GM18519 (cell line): ENCODE measurements around the gene FERMT3.

Experiments used
- ATAC-seq: cut with Tn5 transposase; IDR thresholded peaks from one replicate; pipeline ENCODE4 v1.9.1; 2021; ENCODE audit warnings: mild to moderate bottlenecking, moderate library complexity; ENCODE audit not compliant: unreplicated experiment, low FRiP score

Gene FERMT3

GRCh38 chr11:64261556-64262080 lies 55.1 kb downstream of the FERMT3 start:
- ATAC-seq, result no peak

DNA sequence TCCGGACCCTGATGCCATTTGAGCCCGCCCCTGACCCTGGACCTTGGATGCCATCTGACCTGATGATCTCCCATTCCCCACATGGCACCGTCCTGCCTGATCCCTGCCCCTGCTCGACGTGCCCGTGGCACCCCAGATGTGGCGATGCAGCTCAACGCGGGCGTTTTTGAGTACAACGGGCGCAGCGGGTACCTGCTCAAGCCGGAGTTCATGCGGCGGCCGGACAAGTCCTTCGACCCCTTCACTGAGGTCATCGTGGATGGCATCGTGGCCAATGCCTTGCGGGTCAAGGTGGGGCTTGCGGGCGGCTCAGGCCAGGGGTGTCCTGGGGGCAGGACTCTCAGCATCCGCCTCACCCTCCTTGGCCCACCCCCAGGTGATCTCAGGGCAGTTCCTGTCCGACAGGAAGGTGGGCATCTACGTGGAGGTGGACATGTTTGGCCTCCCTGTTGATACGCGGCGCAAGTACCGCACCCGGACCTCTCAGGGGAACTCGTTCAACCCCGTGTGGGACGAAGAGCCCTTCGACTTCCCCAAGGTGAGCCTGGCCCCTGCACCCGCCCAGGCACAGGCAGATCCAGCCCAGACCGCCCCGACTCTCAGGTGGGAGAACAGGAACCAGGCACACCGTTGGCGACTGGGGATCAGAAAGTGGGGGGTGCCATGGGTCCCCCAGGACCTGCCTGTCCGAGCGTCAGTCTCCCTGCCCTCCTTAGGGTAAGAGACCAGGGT lies 55.9 kb downstream of the FERMT3 start:
- ATAC-seq, result no peak

DNA sequence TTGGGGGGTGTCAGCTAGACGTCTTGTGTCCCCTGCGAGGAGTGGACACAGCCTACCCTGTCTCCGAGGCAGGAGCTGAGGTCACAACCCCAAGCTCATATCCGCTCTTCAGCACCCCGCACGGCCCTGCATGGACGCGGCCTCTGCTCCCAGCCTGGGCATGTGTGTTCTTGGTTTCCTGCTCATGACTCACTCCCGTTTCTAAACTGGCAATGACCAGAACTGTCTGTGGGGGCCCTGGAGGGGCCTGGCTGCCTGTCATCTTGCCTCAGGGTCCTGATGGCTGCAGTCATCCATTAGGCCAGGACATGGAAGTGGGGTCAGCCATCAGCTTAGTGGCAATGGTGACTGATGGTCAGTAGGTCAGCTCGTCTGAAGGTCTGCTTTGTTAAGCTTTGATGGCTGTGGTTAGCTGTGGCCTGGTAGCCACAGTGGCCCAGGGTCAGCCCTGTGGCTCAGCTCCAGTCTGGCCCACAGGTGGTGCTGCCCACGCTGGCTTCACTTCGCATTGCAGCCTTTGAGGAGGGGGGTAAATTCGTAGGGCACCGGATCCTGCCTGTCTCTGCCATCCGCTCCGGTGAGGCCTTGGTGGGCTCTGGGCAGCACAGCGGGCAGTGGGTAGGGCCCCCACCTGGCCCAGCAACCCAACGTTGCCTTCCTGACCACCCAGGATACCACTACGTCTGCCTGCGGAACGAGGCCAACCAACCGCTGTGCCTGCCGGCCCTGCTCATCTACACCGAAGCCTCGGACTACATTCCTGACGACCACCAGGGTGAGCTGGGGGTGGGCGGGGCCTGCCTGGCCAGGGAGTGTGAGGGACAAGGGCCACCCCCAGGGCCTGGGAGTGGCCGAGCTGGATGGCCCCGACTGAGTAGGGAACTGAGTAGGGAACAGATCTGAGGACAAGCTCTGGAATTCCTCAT lies 56.8 kb downstream of the FERMT3 start:
- no peak for ATAC-seq

DNA sequence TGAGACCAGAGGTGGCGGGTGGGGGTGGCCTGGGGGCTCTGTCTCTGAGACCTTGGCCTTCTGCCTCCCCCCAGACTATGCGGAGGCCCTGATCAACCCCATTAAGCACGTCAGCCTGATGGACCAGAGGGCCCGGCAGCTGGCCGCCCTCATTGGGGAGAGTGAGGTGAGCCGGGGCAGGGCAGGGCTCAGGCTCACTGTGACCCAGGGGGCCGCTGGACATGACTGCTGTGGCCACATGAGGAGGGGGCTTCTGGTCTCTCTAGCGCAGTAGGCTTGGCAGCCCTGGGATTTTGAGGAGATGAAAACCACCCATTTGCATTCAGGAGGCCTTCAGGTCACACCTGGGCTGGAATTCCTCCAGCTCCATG lies 57.4 kb downstream of the FERMT3 start:
- ATAC-seq, result no peak

DNA sequence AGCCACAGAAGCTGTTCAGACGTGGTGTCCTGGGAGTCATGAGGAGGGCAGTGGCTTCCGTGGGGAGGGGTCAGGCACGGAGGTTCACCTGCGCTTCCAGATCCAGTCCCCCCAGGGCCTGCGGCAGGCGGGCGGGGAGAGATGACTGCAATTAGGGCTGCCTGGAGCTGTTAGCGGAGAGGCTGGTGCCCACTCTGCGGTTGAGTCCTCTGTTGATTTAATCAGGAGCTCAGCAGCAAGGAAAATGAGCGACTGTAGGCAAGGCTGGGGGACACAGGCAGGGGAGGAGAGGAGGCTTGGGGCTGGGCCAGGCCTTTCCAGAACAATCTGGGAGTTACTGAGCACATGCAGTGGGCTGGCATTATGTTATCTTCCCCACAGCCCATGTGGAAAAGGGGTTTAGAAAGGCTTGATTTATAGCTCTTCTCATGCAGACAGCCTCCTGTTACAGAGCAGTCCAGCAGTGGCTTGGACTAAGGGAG lies 57.9 kb downstream of the FERMT3 start:
- ATAC-seq, result no peak

DNA sequence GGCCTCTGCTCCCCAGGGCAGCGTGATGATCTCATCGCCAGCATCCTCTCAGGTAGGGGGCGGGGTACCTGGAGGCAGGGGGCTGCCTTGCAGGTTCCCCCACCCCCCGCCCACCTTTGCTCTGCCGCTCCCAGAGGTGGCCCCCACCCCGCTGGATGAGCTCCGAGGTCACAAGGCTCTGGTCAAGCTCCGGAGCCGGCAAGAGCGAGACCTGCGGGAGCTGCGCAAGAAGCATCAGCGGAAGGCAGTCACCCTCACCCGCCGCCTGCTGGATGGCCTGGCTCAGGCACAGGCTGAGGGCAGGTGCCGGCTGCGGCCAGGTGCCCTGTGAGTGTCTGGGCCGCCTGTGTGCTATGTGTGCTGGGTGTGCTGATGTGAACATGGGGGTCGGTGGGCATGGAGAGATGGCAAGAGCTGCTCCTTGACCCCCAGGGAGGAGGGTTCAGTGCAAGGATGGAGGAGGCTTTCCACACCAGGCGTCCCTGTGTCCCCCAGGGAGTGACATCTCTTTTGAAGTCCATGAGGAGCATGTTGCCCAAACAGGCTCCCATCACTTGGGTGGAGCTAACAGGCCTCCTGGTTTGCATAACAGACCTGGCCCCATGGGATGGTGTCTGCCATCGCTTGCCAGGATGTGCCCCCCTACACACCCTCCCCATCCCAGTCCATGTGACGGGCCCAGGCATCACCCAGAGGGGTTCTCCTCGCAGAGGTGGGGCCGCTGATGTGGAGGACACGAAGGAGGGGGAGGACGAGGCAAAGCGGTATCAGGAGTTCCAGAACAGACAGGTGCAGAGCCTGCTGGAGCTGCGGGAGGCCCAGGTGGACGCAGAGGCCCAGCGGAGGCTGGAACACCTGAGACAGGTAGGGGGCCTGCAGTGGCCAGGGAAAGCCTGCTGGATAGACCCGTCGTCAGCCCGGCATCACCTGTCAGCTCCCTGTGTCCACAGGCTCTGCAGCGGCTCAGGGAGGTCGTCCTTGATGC lies 58.9 kb downstream of the FERMT3 start:
- ATAC-seq, result no peak

- no peak for ATAC-seq
Observed at GRCh38 chr11:64266339-64266738, 59.8 kb downstream of the FERMT3 start.

DNA sequence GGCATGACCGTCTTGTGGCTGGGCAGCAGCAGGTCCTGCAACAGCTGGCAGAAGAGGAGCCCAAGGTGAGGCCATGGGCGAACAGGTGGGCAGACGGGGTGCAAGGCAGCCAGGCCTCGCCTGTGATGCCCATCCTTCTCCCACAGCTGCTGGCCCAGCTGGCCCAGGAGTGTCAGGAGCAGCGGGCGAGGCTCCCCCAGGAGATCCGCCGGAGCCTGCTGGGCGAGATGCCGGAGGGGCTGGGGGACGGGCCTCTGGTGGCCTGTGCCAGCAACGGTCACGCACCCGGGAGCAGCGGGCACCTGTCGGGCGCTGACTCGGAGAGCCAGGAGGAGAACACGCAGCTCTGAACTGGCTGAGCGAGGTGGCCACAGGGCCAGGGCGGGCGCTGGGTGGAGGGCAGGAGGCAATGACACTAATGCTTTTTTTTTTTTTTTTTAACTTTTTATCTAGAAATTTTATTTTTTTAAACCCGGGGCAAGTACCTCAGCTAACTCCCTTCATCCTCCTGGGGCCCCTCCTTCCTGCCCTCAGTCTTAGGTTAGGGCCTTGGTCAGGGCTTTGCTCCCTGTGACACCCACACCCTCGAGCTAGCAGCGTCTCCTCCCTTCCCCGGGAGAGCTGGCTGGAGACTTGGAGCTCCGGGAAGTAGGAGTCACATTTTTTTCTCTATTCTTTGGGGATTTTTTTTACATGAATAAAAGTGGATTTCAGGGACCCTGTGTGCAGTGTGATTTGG lies 60.9 kb downstream of the FERMT3 start:
- no peak for ATAC-seq

DNA sequence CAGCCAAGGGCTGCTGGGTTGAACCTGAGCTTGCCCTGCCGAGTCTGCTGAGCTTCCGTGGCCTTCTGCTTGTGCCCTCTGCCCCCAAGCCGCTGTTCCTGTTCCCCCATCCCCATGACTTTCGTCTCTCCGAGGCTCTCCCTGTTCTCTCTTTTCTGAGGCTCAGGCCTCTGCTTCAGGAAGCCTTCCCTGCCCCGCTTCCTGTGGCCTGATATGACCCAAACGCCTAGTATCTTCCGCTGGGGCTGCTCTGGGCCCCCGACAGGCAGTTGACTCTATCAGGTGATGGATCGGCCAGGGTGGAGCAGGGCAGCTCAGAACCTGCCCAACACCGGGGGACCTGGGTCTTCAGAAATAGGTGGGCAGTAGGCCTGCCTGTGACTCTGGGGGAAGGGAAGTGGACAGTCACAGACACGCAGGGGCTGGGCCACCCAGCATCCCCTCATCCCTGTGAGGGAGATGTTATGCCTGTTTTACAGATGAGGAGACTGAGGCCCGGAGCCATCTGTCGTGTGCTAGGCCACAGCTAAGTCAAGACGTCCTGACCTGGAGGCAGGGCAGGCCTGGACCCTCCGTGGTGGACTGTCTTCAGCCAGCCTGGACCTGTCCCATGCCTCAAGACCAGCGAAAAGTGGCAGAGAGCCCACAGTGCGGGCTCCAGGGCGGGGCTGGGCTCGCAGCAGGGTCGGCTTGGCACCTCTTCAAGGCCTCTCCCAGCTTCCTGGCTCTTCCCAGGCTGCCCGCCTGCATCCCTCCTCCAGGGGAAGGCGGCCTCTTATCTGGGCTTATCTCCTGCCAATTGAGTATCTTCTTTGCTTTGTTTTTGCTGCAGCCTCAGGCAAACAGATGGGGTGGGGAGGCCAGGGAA lies 61.7 kb downstream of the FERMT3 start:
- no peak for ATAC-seq

GRCh38 chr11:64268893-64269539 lies 62.5 kb downstream of the FERMT3 start:
- peak; percentile 11 for ATAC-seq

DNA sequence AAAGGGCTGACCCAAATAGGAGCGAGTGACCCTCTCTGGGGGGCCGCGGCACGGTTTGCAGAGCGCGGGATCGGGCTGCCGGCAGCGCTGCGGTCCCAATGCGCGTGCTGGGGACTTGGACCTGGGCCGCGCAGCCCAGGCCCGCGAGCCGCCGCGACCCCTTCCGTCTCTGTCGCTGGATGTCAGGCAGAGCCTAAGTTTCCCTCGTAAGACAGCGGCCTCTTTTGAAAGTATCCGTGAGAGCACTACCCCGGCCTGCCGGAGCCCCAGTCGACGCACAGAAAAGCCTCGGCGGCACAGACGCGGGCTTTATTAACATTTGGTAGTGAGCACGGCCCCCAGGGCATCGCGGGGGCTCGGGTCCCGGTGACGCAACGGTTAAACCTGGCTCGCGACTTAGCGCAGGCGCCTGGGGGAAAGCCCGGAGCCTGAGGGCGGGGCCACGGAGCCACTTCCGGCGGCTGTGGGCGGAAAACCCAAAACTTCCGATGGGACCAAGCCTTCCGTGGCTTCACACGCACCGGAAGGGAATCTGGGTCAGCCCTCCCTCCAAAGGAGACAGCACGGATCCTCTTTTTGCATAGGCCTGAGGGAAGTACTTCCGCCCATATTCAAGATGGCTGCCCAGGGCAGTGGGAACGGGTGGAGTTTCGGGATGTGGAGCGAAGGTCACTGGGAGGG lies 63.2 kb downstream of the FERMT3 start:
- peak; percentile 44 for ATAC-seq
